IPS-11a (cell line): Measurements from ENCODE around the gene AKAP6.

Experiments used
- H3K4me3 ChIP-seq: one replicate; pipeline ENCODE4 v1.5.1; 2013; ENCODE audit warnings: low read depth, low read length, control low read depth

The AKAP6 gene

DNA sequence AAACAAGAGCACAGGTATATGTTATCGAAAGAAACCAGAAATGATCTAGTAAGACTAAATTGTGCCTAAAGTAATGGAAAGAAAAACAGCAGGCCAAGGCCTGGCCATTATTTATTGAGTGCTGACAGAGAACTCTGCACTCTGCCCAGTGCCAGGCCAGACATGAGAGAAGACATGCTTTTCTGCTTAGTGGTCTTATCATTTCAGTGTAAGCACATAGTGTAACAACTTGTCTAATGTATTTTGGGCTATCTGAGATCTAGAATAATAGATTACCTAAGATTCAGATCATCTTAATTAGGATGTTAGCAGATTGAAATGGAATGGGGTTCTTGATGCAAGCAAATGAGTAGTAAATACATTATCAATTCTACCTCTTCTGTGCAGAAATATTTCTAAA lies 278.3 kb downstream of the AKAP6 start:
- H3K4me3 ChIP-seq, result no peak overlapping the region

- no peak overlapping the region for H3K4me3 ChIP-seq
Observed at GRCh38 chr14:32608857-32609256, 279.8 kb downstream of the AKAP6 start.

DNA sequence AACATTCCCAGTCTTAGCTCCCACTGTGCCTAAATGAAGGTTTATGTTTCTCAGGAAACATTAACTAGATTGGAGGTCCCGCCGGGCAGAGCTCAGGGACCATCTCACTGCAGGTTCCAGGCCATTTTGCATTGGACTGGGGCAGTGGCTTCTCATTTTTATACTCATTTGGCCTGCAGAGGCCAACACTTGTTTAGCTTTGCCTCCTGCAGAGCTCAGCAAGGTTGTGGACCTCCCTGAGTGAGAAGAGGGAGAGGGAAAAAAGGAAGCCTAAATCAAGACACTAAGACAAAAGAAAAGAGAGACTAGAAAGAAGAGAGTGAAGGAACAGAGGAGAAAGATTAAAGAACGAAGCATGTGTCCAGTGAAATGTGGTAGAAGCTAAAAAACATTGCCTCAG lies 280.3 kb downstream of the AKAP6 start:
- H3K4me3 ChIP-seq, result no peak overlapping the region

- no peak overlapping the region for H3K4me3 ChIP-seq
Observed at GRCh38 chr14:32611752-32612151, 282.7 kb downstream of the AKAP6 start.

DNA sequence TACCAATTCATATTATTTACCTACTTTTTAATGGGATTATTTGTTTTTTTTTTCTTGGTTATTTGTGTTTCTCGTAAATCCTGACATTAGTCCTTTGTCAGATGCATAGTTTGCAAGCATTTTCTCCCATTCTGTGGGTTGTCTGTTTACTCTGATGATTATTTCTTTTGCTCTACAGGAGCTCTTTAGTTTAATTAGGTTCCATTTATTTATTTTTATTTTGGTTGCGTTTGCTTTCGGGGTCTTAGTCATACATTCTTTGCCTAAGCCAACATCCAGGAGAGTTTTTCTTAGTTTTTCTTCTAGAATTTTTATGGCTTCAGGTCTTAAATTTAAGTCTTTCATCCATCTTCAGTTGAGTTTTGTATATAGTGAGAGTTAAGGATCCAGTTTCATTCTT lies 289.9 kb downstream of the AKAP6 start:
- H3K4me3 ChIP-seq, result no peak overlapping the region

GRCh38 chr14:32620303-32620702 lies 291.2 kb downstream of the AKAP6 start:
- no peak overlapping the region for H3K4me3 ChIP-seq

- H3K4me3 ChIP-seq, result no peak overlapping the region
Observed at GRCh38 chr14:32620724-32621123, 291.6 kb downstream of the AKAP6 start.

DNA sequence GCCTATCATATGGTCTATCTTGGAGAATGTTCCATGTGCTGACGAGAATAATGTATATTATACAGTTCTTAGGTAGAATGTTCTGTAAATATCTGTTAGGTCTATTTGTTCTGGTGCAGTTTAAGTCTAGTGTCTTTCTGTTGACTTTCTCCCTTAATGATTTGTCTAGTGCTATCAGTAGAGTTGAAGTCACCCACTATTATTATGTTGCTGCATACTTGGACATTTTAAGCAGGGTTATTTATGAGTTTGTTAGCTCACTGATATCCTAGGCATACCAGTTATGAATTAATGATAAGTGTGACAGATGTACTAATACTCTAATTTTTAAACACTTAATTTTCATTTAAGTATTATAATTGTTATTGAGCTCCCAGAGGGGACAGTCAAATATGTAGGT lies 292.5 kb downstream of the AKAP6 start:
- no peak overlapping the region for H3K4me3 ChIP-seq

DNA sequence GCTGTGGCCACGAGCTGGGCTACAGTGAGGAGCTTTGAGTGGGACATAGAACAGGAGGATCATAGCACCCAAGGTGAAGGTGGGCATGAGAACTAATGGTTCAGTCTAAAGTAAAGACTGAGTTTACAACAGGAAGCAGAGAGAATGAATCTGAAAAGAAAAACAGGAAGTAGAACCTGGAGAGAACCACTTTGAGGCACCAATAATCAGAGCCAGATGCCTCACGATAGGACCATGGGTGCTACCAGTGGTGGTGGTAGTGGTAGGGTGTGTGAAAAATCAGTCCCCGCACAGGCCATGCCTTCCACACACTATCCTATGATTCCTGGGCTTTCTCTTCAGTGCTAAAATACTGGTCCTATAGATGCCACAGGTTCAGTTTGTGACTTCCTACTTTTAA lies 293.6 kb downstream of the AKAP6 start:
- H3K4me3 ChIP-seq, result no peak overlapping the region

- H3K4me3 ChIP-seq, result no peak overlapping the region
Observed at GRCh38 chr14:32623300-32624093, 294.4 kb downstream of the AKAP6 start.

DNA sequence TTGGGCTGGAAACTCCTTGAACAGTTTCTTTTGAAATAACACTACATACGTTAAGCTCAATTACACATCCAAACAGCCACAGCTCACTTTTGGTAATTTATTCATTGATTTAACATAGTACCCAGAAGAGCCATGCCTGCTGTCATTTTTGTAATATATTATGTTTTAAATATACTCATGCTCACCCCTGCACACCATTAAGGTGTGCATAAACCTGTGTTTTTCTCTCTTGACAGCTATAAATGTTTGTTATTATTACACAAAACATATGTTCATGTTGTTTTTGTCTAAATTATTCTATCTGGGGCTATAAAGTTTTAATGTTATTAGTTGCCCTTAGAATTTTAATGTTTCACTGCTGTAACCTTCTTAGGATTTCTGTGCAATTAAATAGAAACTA lies 296.1 kb downstream of the AKAP6 start:
- no peak overlapping the region for H3K4me3 ChIP-seq

- no peak overlapping the region for H3K4me3 ChIP-seq
Observed at GRCh38 chr14:32627545-32628298, 298.6 kb downstream of the AKAP6 start.

GRCh38 chr14:32629236-32629635 lies 300.1 kb downstream of the AKAP6 start:
- H3K4me3 ChIP-seq, result no peak overlapping the region

DNA sequence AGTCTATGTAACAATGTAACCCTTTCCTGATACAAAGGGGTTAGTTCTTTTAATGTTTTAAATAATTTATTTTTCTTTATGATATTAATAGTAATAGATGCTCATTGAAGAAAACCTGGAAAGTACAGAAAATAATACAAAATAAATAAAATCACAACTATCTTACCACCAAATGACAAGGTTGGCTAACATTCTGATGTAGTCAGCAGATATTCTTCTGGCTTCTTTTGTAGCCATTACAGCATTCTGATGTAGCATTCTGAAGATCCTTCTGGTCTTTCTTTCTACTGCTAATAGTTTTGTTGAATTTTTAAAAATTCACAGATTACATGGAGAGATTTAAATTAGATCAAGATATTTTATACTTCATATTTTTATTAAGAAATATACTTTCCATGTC lies 301.6 kb downstream of the AKAP6 start:
- no peak overlapping the region for H3K4me3 ChIP-seq

GRCh38 chr14:32633224-32633859 lies 304.2 kb downstream of the AKAP6 start:
- no peak overlapping the region for H3K4me3 ChIP-seq

- no peak overlapping the region for H3K4me3 ChIP-seq
Observed at GRCh38 chr14:32633930-32634329, 304.8 kb downstream of the AKAP6 start.

- no peak overlapping the region for H3K4me3 ChIP-seq
Observed at GRCh38 chr14:32635061-32635719, 306.1 kb downstream of the AKAP6 start.

DNA sequence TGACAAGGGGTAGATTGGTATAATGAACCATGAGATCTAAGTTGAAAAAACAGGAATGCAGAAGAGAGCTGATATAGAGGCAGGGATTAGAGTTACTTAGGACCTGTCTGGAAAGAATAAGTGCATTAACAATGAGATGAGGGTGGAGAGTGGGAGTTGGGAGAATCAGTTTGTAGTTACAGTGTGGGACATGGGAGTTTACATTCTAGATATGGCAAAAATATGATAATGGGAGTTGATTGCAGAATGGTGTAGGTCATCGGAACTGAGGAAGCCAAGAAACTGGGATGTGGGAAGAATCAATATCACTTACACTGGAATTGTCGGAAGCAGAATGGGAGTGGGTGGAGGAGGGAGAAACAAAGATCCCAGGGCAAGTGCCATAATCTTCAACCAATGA lies 308.5 kb downstream of the AKAP6 start:
- H3K4me3 ChIP-seq, result no peak overlapping the region

- H3K4me3 ChIP-seq, result no peak overlapping the region
Observed at GRCh38 chr14:32639208-32639607, 310.1 kb downstream of the AKAP6 start.

DNA sequence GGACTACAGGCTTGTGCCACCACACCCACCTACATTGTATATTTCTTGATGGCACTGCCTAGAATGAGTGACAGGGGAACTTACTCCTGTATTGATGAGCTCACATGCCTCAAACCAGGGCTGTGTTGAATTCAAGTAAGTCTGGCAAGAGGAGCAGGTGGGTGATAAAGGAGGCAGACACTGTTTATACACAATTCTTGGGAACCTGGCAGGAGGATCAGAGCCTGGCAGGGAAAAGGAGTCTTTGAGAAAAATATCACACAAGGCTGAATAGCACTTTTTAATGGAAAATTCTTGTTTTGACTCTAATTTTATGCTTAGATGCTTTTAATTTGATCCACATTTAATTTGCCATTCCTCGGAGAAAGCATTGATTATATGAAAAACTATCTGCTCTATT lies 316.5 kb downstream of the AKAP6 start:
- no peak overlapping the region for H3K4me3 ChIP-seq

- no peak overlapping the region for H3K4me3 ChIP-seq
Observed at GRCh38 chr14:32648434-32648833, 319.3 kb downstream of the AKAP6 start.
